Urinary bladder (tissue), 4 donors: ENCODE results near the gene CALU. TPM values are rescaled to one million over a fixed set of nuclear protein-coding genes. Genes with fewer than 3 reads are reported as not detected.

Source experiments
- DNase-seq: peaks from one replicate; pipeline ENCODE4 v3.0.0-alpha.2; 2015; ENCODE audit errors: extremely low spot score
- H3K27ac ChIP-seq: one replicate; pipeline ENCODE4 v1.5.1; 2013; ENCODE audit warnings: low read depth, mild to moderate bottlenecking, moderate library complexity
- H3K36me3 ChIP-seq: one replicate; pipeline ENCODE4 v1.6.1; 2013; ENCODE audit warnings: mild to moderate bottlenecking, moderate library complexity; ENCODE audit not compliant: insufficient read depth
- H3K4me1 ChIP-seq: one replicate; pipeline ENCODE4 v1.6.1; 2013; ENCODE audit warnings: mild to moderate bottlenecking, moderate library complexity; ENCODE audit not compliant: insufficient read depth
- H3K4me3 ChIP-seq: one replicate; pipeline ENCODE4 v1.5.1; 2013; ENCODE audit warnings: low read depth, low read length
- WGBS: extraction: QIAGEN DNeasy Blood & Tissue Kit; methylation state at CpG from one replicate; pipeline ENCODE4 v1.1.7; 2013; 5-methylcytosine and 5-hydroxymethylcytosine counted together
- polyA plus RNA-seq: library from polyadenylated mRNA; stranded (reverse); fragments of 200-250 nt; gene quantifications from one replicate; pipeline ENCODE4 v1.2.3, GENCODE V29; 2013
- total RNA-seq: library from RNA; depleted of rRNA; stranded (reverse); fragments of >200 nt; gene quantifications from one replicate; pipeline ENCODE4 v1.2.3, GENCODE V29; 2014
- donor health status: healthy with polysubstance abuse.
- donor health status: healthy.

The CALU gene
- total RNA-seq (345 TPM), polyA plus RNA-seq (173 TPM)

- peak; percentile 92 for DNase-seq
- no peaks in the 10 kb centered on the region for H3K36me3 ChIP-seq
- WGBS = under 1% methylated on average over 74 of the region's 74 CpGs
- no peaks in the 10 kb centered on the region for H3K4me1 ChIP-seq
- H3K4me3 ChIP-seq = peak within 1 kb of the TSS; percentile 86
- peak within 1 kb of the TSS; percentile 92 for H3K27ac ChIP-seq
These were observed at the start of gene CALU for GRCh38 chr7:128739048-128739962. TSS of gene CALU (plus strand) at chr7:128739359. CDS start at chr7:128748584, 9,225 bp downstream.

- no peaks in the 10 kb centered on the region for H3K36me3 ChIP-seq
- no peaks in the 10 kb centered on the region for H3K4me1 ChIP-seq
- H3K4me3 ChIP-seq = no peak overlapping the region
- DNase-seq = no peak
- 74% methylated on average over 1 of the region's 1 CpG for WGBS
- H3K27ac ChIP-seq = no peak overlapping the region
These were observed 47.9 kb upstream of the CALU start for GRCh38 chr7:128691227-128691626.

- no peak for DNase-seq
- Histone ChIP-seq H3K27ac (no peak overlapping the region), H3K4me3 (no peak overlapping the region), H3K4me1 (no peaks in the 10 kb centered on the region), H3K36me3 (no peaks in the 10 kb centered on the region)
- WGBS = 57% methylated on average over 7 of the region's 7 CpGs
These were observed 46.4 kb upstream of the CALU start for GRCh38 chr7:128692623-128693270.

GRCh38 chr7:128693373-128694015, 45.7 kb upstream of the CALU start:
- 92% methylated on average over 19 of the region's 19 CpGs for WGBS
- H3K4me3 ChIP-seq = no peak overlapping the region
- no peaks in the 10 kb centered on the region for H3K36me3 ChIP-seq
- no peaks in the 10 kb centered on the region for H3K4me1 ChIP-seq
- no peak for DNase-seq
- H3K27ac ChIP-seq = no peak overlapping the region

GRCh38 chr7:128694738-128695137, 44.4 kb upstream of the CALU start:
- no peaks in the 10 kb centered on the region for H3K36me3 ChIP-seq
- H3K4me3 ChIP-seq = no peak overlapping the region
- no peaks in the 10 kb centered on the region for H3K4me1 ChIP-seq
- H3K27ac ChIP-seq = no peak overlapping the region
- no peak for DNase-seq
- WGBS = 59% methylated on average over 2 of the region's 2 CpGs

- 3% methylated on average over 37 of the region's 37 CpGs for WGBS
- DNase-seq = no peak
- H3K36me3 ChIP-seq = no peaks in the 10 kb centered on the region
- H3K4me1 ChIP-seq = no peaks in the 10 kb centered on the region
- H3K4me3 ChIP-seq = peak overlapping the region; percentile 14
- no peak overlapping the region for H3K27ac ChIP-seq
These were observed 41.8 kb upstream of the CALU start for GRCh38 chr7:128697302-128697905.

- 71% methylated on average over 3 of the region's 3 CpGs for WGBS
- H3K4me1 ChIP-seq = no peaks in the 10 kb centered on the region
- H3K27ac ChIP-seq = no peak overlapping the region
- H3K36me3 ChIP-seq = no peaks in the 10 kb centered on the region
- no peak overlapping the region for H3K4me3 ChIP-seq
- DNase-seq = no peak
These were observed 39.9 kb upstream of the CALU start for GRCh38 chr7:128699196-128699712.

GRCh38 chr7:128699895-128700294, 39.3 kb upstream of the CALU start:
- 74% methylated on average over 1 of the region's 1 CpG for WGBS
- no peaks in the 10 kb centered on the region for H3K36me3 ChIP-seq
- no peaks in the 10 kb centered on the region for H3K4me1 ChIP-seq
- H3K4me3 ChIP-seq = no peak overlapping the region
- no peak for DNase-seq
- no peak overlapping the region for H3K27ac ChIP-seq

GRCh38 chr7:128701062-128701785, 37.9 kb upstream of the CALU start:
- H3K27ac ChIP-seq = no peak overlapping the region
- WGBS = 83% methylated on average over 6 of the region's 6 CpGs
- H3K4me3 ChIP-seq = no peak overlapping the region
- H3K4me1 ChIP-seq = no peaks in the 10 kb centered on the region
- no peaks in the 10 kb centered on the region for H3K36me3 ChIP-seq
- DNase-seq = no peak

GRCh38 chr7:128703609-128704241, 35.4 kb upstream of the CALU start:
- H3K36me3 ChIP-seq = no peaks in the 10 kb centered on the region
- no peak overlapping the region for H3K27ac ChIP-seq
- no peak overlapping the region for H3K4me3 ChIP-seq
- WGBS = 58% methylated on average over 7 of the region's 7 CpGs
- DNase-seq = no peak
- H3K4me1 ChIP-seq = no peaks in the 10 kb centered on the region

- Histone ChIP-seq H3K27ac (no peak overlapping the region), H3K4me3 (no peak overlapping the region), H3K36me3 (no peaks in the 10 kb centered on the region), H3K4me1 (no peaks in the 10 kb centered on the region)
- no peak for DNase-seq
- WGBS = 78% methylated on average over 3 of the region's 3 CpGs
These were observed 33.2 kb upstream of the CALU start for GRCh38 chr7:128705891-128706333.

GRCh38 chr7:128707752-128708151, 31.4 kb upstream of the CALU start:
- no peak overlapping the region for H3K4me3 ChIP-seq
- no peaks in the 10 kb centered on the region for H3K4me1 ChIP-seq
- WGBS = 98% methylated on average over 1 of the region's 1 CpG

More at GRCh38 chr7:128707752-128708151, 31.4 kb upstream of the CALU start:
- DNase-seq = no peak
- Histone ChIP-seq H3K36me3 (no peaks in the 10 kb centered on the region), H3K27ac (no peak overlapping the region)
